GM11168 (cell line): ENCODE data around the gene NCKAP5L.
"Not testable (repeated sequence)": the region's sequence is repeated elsewhere in the genome, so short reads cannot be mapped to it uniquely, and the experiment has no call there.

ENCODE experiments used
- in situ Hi-C: fragments of 300-500 bp; cut with MboI; formaldehyde crosslinking; loops from one replicate; pipeline ENCODE4 v1.12.0; 2022; ENCODE audit warnings: low sequenced_read_pairs; ENCODE audit not compliant: unreplicated experiment

Gene NCKAP5L

GRCh38 chr12:49866859-49867569 is 38.8 kb upstream of the NCKAP5L start:
- in situ Hi-C loops = no loop called here

GRCh38 chr12:49865782-49866135 is 37.5 kb upstream of the NCKAP5L start:
- in situ Hi-C loops = no loop called here

DNA sequence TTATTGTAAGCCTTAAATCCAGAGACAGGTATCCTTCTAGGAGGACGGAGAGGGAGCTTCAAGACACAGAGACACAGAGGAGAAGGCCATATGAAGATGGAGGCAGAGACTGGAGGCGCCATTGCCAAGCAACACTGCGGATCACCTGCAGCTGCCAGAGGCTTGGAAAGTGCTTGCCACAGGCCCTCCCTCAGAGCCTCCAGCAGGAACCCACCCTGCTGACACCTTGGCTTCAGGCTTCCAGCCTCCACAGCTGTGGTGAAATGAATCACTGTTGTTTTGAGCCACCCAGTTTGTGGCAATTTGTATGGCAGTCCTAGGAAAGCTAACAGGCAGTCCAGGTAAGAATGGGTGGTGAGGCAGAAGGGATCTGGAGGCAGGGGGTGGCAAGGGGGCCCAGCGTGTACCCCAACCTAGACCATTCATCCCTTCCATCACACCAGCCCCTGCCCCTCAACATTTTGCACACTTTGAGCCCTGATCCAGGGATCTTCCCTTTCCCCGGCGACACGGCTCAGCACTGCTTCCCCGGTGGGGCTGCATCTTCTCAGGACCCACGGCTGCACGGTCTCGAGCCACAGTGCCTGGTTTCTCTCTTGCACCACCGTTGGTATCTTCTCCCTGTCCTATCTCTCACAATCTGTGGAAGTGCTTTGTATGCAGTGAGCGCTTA is 37.0 kb upstream of the NCKAP5L start:
- in situ Hi-C loops = no loop called here

- in situ Hi-C loops = no loop called here
Observed at GRCh38 chr12:49864798-49865090, 36.5 kb upstream of the NCKAP5L start.

- in situ Hi-C loops = no loop called here
Observed at GRCh38 chr12:49863946-49864797, 36.0 kb upstream of the NCKAP5L start.

- in situ Hi-C loops = not testable (repeated sequence)
Observed at GRCh38 chr12:49860921-49861320, 32.7 kb upstream of the NCKAP5L start.

- in situ Hi-C loops = not testable (repeated sequence)
Observed at GRCh38 chr12:49855890-49856289, 27.7 kb upstream of the NCKAP5L start.

DNA sequence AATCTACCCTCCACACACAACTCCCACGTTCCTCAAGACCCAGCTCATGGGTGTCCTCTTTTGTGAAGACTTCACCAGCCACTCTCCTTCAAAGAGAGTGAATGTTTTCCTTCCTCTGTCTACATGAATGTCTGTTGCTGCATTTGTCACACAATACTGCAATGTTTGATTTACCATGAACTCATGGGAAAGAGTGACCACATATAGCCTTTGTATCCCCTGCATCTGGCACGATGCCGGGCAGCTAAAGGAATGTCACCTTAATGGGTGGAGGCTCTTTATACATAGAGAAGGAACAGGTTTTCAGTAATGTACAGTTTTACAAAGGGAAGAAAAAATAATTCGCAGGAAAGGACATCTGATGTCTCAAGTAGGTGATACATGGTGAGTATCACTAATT is 26.8 kb upstream of the NCKAP5L start:
- in situ Hi-C loops = no loop called here

DNA sequence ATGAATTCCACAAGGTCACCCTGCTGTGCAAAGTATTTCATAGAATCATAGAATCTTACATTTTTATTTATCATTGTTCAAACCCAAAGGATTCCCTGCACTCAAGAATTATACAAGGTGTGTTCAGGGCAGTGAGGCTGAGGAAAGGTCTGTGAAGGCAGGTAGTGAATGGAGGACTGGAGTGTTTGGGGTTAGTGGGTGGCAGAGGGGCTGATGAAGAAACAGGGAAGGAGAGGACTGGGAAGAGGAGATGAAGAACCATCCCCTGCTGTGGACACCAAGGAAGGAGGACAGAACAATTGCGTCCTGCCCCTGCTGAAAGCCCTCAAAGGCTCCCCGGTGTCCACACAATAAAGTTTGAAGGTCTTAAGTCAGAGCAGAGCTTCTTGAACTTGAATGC is 25.5 kb upstream of the NCKAP5L start:
- in situ Hi-C loops = no loop called here

DNA sequence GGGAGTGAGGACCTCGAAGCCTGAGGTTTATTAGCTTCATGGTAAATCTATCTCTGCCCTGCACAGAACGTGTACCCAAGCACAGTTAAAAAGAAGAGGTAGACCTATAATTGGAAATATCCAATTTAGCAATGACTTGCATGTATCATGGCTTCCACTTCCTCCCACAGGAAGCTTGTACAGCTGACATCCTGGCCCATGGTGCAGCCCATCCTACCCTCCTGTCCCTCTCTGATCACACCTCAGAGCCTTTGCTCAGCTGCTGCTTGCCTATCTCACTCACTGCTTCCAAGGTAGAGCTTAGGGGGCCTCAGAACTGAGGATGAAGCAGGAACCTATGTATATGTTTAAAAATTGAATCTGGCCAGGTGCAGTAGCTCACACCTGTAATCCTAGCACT is 18.9 kb upstream of the NCKAP5L start:
- in situ Hi-C loops = no loop called here

DNA sequence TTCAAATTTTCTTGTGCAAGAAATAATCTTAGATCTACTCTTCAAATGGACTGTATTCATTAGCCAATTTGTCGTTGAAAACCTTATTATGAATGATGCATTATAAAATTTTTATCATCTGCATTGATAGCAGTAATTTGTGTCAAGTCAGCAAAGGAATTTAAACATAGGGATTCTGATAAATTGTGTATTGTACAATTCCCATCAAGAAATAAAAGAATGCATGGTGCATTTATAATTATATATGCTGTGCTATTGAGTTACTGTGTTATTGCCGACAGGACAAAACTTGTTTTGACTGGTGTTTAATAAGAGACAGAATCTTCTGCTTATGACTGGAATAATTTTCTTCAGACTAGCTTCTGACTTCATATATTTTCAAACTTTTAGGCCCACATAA is 17.8 kb upstream of the NCKAP5L start:
- in situ Hi-C loops = no loop called here

GRCh38 chr12:49843876-49844437 is 15.7 kb upstream of the NCKAP5L start:
- in situ Hi-C loops = no loop called here

DNA sequence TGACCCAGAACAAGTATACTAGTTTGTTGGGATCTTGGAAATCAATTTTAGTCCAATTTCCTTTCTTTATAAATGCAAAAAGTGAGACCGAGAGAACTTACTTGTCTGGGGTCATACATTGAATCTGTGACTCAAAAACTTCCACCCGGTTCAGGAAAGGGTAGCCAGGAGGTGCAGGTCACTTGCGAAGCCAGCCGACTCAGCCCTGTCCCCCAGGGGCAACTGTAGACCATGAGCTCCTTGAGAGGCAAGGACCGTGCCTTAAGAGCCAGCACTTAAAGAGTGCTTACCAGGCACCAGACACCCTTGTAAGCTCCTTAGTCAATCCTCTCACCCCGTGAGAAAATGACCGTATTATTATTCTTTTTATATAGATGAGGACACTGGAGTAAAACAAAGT is 15.2 kb upstream of the NCKAP5L start:
- in situ Hi-C loops = no loop called here

GRCh38 chr12:49842519-49843352 is 14.5 kb upstream of the NCKAP5L start, which contains the start of gene BCDIN3D:
TSS of gene BCDIN3D (minus strand) at chr12:49843106. CDS start at chr12:49843087, 19 bp downstream.
- in situ Hi-C loops = no loop called here

DNA sequence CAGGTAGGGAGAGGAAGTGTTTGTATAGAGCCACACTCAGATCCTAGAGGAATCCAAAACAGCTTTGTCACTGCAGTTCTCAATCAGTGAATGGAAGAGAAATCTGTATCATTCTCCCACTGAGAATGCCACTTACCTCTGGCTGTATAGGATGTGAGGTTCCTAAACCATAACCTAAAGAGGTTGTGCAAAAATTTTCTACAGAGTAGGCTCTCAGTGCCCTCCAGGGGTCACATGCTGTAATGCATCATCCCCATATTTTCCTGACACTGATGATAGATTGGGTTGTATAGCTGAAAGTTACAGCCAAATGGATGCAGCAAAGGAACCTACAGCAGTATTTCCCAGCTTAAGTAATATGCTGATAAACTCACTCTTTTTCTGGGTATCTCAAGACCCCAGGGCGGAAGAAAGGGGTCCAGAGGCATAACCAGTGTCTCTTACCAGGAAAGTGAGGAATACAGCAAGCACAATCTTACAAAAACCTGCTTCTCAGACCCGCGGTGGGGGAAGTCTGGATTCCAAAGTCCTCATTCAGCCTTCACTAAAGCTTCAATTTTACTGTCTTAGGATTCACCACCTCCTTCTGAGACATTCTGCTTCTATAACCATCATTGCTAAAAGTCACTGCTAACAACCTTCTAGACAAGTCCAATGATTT is 10.9 kb upstream of the NCKAP5L start:
- in situ Hi-C loops = no loop called here

GRCh38 chr12:49832836-49833421 is 4.7 kb upstream of the NCKAP5L start:
- in situ Hi-C loops = no loop called here

- in situ Hi-C loops = no loop called here
Observed at GRCh38 chr12:49831717-49832116, 3.5 kb upstream of the NCKAP5L start.

DNA sequence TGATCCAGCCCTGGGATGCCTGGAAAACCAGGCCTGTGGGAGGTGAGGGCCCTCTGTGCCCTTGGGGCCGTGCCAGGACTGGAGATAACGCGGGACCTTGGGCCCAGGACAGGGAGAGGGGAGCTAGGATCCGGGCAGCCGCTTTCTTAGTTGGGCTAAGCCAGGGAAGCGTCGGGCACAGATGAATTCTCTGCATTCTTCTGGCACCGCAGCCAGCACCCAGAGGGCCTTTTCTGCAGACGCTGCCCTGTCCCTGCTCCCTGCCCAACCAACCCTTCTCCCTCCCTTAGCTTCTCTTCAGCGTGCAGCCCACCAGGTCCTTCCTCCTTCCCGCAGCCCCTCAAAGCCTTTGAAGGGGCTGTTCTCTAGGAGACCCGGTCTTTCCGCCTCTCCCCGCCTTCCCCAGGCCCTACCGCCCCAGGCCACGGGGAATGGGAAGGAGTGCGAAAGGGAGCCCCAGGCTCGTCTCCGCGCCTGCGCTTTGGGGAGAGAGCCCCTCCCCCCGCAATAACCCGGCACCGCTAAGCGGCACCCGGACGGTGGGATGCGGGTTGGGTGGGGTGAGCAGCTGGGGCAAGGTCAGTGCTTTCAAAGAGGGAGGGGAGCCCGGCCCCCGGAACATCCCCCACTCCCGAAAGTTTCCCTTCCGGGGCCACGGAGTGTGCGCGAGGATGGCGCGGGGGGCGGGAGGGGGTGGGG is 663 bp downstream of the NCKAP5L start:
- in situ Hi-C loops = no loop called here

DNA sequence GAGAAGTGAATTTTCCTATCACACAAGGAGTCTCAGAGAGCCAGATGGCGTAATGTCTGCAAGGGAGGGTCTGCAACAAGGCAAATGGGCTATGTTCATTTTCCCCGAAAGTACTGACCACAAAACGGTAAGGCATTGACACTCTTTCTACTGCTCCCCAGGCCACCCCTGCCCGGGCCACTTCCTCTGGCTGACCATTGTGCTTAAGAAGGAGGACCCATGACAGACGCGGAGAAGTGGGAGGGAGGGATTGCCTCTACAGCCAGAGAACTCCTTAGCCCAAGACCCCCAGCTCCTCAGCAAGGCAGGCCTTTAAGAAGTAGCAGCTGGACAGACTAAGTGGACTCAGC is 1.2 kb downstream of the NCKAP5L start:
- in situ Hi-C loops = no loop called here
